ENCODE data around the gene PFN1. TPM values are rescaled to one million over a fixed set of nuclear protein-coding genes. Genes with fewer than 3 reads are reported as not detected.

PFN1 gene
- total and polyA plus RNA-seq, 2 of the 8 experiments (the other 6 are each of a cell fraction or from before 2014, with no cell fraction given) = 1,355 to 1,949 TPM

DNA sequence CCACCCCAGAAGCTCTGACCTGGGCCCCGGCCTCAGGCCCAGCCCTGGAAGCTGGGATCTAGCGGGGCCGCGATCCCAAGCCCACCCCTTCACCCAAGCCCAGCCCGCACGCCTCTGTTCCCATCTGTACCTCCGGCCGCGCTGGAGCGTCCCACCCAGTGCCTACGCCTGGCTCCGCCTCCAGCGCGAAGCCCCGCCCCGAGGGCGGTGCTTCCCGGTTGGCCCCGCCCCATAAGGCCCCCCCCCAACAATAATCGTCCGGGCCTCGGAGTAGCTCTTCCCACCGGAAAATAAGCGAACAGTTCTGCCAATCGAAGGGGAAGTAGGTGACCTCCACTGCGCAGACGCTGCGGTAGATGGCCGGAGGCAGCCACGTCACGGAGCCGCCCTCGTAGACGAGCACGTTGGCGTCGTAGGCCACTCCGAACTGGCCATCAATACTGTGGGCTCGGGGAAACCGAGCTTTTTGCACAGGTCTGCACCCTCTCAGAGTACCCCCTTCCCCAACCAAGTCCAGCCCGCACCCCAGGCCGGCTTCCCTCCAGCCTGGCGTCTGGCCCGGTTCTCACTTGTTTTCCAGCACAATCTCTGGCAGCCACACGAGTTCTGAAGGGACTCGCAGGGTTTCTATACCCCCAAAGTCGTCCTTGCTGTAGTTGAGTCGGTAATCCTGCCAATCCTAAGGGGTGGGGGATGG is 46.5 kb downstream of the PFN1 start (continued):
- TF ChIP-seq SP2 (IDR thresholded peaks at IDR 0.05; ENCODE audit: low read length) = no peak
- no peak for TF ChIP-seq RXRA (IDR thresholded peaks at IDR 0.05; ENCODE audit: insufficient read depth, low read depth, low read length)
- TF ChIP-seq HDAC6 (IDR thresholded peaks at IDR 0.05; ENCODE audit: low read depth, low read length) = no peak
- no peak for TF ChIP-seq BRCA1 (IDR thresholded peaks at IDR 0.05; ENCODE audit: low read depth, low read length)

Data from H1 (cell line).